Thyroid gland (tissue), 4 donors: ENCODE results near the gene MPP1. TPM values are rescaled to one million over a fixed set of nuclear protein-coding genes. Genes with fewer than 3 reads are reported as not detected.

Experiments
- DNase-seq, 2 donors: peaks; one replicate each; pipeline ENCODE4 v3.0.0-alpha.2; 2019
- H3K27ac ChIP-seq, 3 donors: fragments of 200-600 bp; sonication (generic); 1 replicate in 2 of 3; 2 replicates in 1 of 3; pipeline ENCODE4 v1.5.1; 2016 to 2019; ENCODE audit warnings: mild to moderate bottlenecking in 1 of 3, moderate library complexity in 1 of 3
- H3K27me3 ChIP-seq: fragments of 200-600 bp; sonication (generic); one replicate; pipeline ENCODE4 v1.5.1; 2019
- H3K36me3 ChIP-seq, 2 donors: fragments of 200-600 bp; sonication (generic); one replicate each; pipeline ENCODE4 v1.5.1; 2016 to 2019
- H3K4me1 ChIP-seq, 2 donors: fragments of 200-600 bp; sonication (generic); one replicate each; pipeline ENCODE4 v1.5.1; 2017 to 2019
- H3K4me3 ChIP-seq, 3 donors: fragments of 200-600 bp; sonication (generic); replicated peaks in 1 of 3; 1 replicate in 2 of 3; 2 replicates in 1 of 3; pipeline ENCODE4 v1.5.1; 2016; ENCODE audit warnings: mild to moderate bottlenecking in 1 of 3
- H3K9me3 ChIP-seq: fragments of 200-600 bp; sonication (generic); one replicate; pipeline ENCODE4 v1.5.1; 2017
- POLR2A ChIP-seq, 2 donors: fragments of 450-650 bp; IDR thresholded peaks; one replicate each; pipeline ENCODE4 v1.6.1; 2017; ENCODE audit warnings: antibody characterized with exemption in 2 of 2, mild to moderate bottlenecking in 2 of 2, moderate library complexity in 1 of 2
- WGBS, 2 donors: methylation state at CpG; one replicate each; pipeline ENCODE4 v1.1.5; 2017; 5-methylcytosine and 5-hydroxymethylcytosine counted together
- intact Hi-C: fragments of 100-400 bp; cut with DNase I; formaldehyde crosslinking; loops from one replicate; pipeline ENCODE4 v1.15.1; 2023
- total RNA-seq, 4 donors: library from RNA; depleted of rRNA; stranded (reverse); fragments of >200 nt; gene quantifications; one replicate each; pipeline ENCODE4 v1.2.3, GENCODE V29; 2016
- TF ChIP-seq, protein P1 (sequence below), 6 experiments: fragments of 200-600 bp in 3 of 6; fragments of 450-650 bp in 3 of 6; sonication (generic) in 3 of 6; IDR thresholded peaks; one replicate each; pipeline ENCODE4 v1.5.1; 2016 to 2019; ENCODE audit warnings: antibody characterized with exemption in 6 of 6, mild to moderate bottlenecking in 2 of 6, inconsistent platforms in 1 of 6, moderate library complexity in 1 of 6

MPP1 gene
- total RNA-seq, 4 donors from 2014 or later: 26.8 to 47.3 (median 28.8) TPM

DNA sequence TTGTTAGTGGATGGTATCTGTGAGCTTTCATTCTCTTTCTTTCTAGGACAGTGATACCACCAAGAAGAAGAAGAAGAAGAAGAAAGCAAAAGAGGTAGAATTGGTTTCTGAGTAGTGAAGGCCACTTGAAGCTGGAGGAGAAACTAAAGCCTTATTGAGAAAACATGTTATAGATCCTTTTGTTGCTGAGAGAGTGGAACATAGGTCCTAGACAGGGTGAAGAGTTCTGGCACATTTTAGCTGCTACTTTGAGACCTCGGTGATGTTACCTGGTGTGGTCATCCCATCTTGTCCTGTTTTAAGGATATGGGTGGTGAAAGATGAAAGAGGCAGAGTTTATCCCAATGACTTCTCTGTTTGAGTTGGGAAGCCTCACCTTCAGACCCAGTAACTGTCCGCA is 28.5 kb downstream of the MPP1 start:
- H3K36me3 ChIP-seq: peaks cover 0 to 10% of the 10 kb centered on the region in 2 donors
- 96 to 97% methylated on average over 2 of the region's 2 CpGs for WGBS, 2 donors
- intact Hi-C loops: no loop called here

DNA sequence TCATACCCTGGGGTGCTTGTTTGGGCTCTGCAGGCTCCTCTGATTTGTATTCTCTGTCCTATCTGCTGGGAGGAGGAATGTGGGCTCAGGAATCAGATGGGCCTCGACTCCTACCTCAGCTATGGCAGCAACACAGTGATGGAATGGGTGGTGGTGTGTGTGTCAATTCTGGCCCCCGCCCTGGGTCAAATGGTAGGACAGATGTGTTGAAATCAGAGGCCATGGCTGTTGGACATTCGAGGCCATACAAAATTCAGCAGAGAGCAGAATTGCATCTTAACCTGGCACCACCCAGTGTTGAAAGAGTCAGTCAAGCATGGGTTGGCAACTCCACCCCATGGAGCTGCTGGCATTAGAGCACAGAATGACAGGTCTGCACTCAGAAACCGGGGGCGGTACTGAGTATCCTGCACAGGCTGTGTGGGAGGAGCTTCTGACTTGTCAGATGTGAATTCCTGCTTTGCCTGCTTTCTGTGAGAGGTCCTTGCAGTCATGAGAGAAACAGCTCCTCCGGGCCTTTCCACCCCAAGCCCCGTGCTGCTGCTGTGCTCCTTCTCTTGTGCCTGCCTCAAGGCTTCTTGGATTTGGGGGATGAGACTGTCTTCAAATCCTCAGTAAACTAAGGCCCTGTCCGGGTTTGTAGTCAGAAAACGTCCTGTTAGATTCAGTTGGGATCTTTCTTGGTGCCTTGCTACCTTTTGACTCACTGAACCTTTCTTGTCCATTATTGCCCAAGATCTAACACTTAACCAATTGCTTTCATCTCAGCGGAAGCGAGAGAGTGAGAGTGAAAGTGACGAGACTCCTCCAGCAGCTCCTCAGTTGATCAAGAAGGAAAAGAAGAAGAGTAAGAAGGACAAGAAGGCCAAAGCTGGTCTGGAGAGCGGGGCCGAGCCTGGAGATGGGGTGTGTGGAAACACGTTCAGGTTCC is 29.6 kb downstream of the MPP1 start:
- peaks cover 0 to 10% of the 10 kb centered on the region in 2 donors for H3K36me3 ChIP-seq
- DNase-seq: peak; percentile 89 to 91
- no peaks in the 10 kb centered on the region for H3K27me3 ChIP-seq
- H3K4me1 ChIP-seq: peaks cover 0 to 15% of the 10 kb centered on the region in 2 donors
- intact Hi-C loops: no loop called here
- H3K9me3 ChIP-seq: no peaks in the 10 kb centered on the region
- 74 to 87% methylated on average over 10 to 12 of the region's 15 CpGs for WGBS, 2 donors
- peak in 1 of 2 donors; percentile 48 for TF ChIP-seq POLR2A (IDR thresholded peaks at IDR 0.05)
- TF ChIP-seq, protein P1, sequence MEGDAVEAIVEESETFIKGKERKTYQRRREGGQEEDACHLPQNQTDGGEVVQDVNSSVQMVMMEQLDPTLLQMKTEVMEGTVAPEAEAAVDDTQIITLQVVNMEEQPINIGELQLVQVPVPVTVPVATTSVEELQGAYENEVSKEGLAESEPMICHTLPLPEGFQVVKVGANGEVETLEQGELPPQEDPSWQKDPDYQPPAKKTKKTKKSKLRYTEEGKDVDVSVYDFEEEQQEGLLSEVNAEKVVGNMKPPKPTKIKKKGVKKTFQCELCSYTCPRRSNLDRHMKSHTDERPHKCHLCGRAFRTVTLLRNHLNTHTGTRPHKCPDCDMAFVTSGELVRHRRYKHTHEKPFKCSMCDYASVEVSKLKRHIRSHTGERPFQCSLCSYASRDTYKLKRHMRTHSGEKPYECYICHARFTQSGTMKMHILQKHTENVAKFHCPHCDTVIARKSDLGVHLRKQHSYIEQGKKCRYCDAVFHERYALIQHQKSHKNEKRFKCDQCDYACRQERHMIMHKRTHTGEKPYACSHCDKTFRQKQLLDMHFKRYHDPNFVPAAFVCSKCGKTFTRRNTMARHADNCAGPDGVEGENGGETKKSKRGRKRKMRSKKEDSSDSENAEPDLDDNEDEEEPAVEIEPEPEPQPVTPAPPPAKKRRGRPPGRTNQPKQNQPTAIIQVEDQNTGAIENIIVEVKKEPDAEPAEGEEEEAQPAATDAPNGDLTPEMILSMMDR (IDR thresholded peaks at IDR 0.05): no peak
- peak overlapping the region; percentile 28 to 77 (median 49) for H3K27ac ChIP-seq
- no peak overlapping the region for H3K4me3 ChIP-seq

More for the DNA sequence above, 28.5 kb downstream of the MPP1 start:
- Histone ChIP-seq H3K27me3 (no peaks in the 10 kb centered on the region), H3K4me1 (peaks cover 0 to 15% of the 10 kb centered on the region in 2 donors), H3K9me3 (no peaks in the 10 kb centered on the region), H3K4me3 (no peak overlapping the region), H3K27ac (no peak overlapping the region)
- DNase-seq: no peak
- TF ChIP-seq POLR2A (IDR thresholded peaks at IDR 0.05): no peak
- TF ChIP-seq, protein P1 (IDR thresholded peaks at IDR 0.05): no peak

DNA sequence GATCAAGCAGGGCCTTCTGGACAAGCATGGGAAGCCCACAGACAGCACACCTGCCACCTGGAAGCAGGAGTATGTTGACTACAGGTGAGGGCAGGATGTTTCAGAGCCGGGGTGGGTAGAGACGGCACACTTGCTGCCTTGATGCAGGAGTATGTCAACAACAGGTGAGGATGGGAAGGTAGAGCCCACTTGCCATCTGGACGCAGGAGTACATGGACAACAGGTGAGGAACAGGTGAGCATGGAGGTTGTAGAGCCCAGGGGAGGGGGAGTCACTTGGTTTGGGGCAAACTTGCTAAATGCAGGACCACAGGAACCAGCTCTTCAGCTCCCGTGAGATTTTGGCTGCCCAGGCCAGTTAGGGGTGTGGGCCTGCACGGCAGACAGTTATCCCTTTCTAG is 30.7 kb downstream of the MPP1 start:
- H3K27me3 ChIP-seq: no peaks in the 10 kb centered on the region
- H3K4me3 ChIP-seq: no peak overlapping the region
- peak overlapping the region in 1 of 3 donors; percentile 36 for H3K27ac ChIP-seq
- peaks cover 0 to 10% of the 10 kb centered on the region in 2 donors for H3K36me3 ChIP-seq
- WGBS, 2 donors: 90 to 100% methylated on average over 2 to 5 of the region's 5 CpGs
- TF ChIP-seq, protein P1 (IDR thresholded peaks at IDR 0.05): no peak
- TF ChIP-seq POLR2A (IDR thresholded peaks at IDR 0.05): no peak
- no peak for DNase-seq
- intact Hi-C loops: no loop called here
- H3K4me1 ChIP-seq: peaks cover 0 to 15% of the 10 kb centered on the region in 2 donors
- H3K9me3 ChIP-seq: no peaks in the 10 kb centered on the region

DNA sequence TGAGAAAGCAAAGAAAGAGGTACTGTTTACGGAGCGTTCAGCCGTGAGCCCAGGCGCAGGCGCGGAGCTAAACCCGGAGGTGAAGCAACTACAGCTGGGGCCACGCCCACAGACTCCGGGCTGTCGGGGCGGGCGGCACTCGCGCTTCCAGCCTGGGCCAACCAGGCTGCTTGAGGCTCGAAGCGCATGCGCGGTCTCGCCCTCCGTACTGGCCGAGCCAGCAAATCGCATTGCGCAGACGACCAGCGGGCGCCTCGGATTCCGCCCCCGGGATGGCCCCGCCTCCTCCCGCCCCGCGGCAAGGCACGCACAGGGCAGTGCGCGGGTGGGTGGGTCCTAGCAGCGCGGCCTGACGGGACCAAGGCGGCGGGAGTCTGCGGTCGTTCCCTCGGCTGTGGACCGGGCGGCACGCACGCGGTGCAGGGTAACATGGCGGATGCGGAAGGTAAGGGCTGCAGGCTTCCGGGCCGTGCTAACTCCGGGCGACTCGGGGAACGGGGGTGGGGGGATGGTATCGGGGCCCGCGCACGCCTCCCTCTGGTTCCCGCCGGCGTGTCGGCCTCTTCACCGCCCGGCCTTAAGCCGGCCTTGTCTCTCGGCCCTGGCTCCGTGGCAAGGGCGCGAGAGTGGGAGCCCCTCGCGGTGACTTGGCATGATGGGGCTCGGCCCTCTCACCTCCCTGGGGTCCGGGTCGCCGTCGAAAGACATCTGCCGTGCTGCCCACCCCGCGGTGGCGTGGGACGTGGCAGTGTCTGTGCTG is 42.6 kb downstream of the MPP1 start, which contains the start of gene DKC1:
DKC1 (plus strand) TSS at position 328 of the 760 bp plus-strand sequence; CDS start at position 430, 102 bp downstream.
- intact Hi-C loops: no loop called here
- H3K4me3 ChIP-seq: peak within 1 kb of the TSS; percentile 26 to 40 (median 32)
- TF ChIP-seq POLR2A (IDR thresholded peaks at IDR 0.05): peak in 1 of 2 donors; percentile 71
- TF ChIP-seq, protein P1 (IDR thresholded peaks at IDR 0.05): peak in 2 of 6 experiments; percentile 4 to 11
- H3K27me3 ChIP-seq: no peaks in the 10 kb centered on the region
- peak within 1 kb of the TSS; percentile 44 to 81 (median 70) for H3K27ac ChIP-seq
- DNase-seq: peak; percentile 96 to 97
- WGBS, 2 donors: 0% methylated on average over 4 to 7 of the region's 84 CpGs
- H3K36me3 ChIP-seq: peaks cover 0 to 11% of the 10 kb centered on the region in 2 donors
- H3K4me1 ChIP-seq: peaks cover 6 to 20% of the 10 kb centered on the region in 2 donors
- H3K9me3 ChIP-seq: no peaks in the 10 kb centered on the region
